Spleen (tissue), 7 donors: Measurements from ENCODE around the gene SAC3D1.

Experiments used
- POLR2A ChIP-seq, 3 donors: fragments of 450-650 bp; IDR thresholded peaks; one replicate each; pipeline ENCODE4 v1.5.1; 2017; ENCODE audit warnings: antibody characterized with exemption in 3 of 3, mild to moderate bottlenecking in 1 of 3
- TF ChIP-seq, protein P1 (sequence below), 11 experiments: fragments of 200-600 bp in 7 of 11; fragments of 450-650 bp in 4 of 11; sonication (generic) in 4 of 11; IDR thresholded peaks in 8 of 11; conservative IDR thresholded peaks in 3 of 11; 1 replicate in 7 of 11; 2 replicates in 4 of 11; pipeline versions ENCODE4 v1.4.0 to v1.8.0; 2016 to 2021; ENCODE audit warnings: antibody characterized with exemption in 11 of 11, inconsistent platforms in 4 of 11, mild to moderate bottlenecking in 1 of 11
- donor health status: DM: no; HTN: no; CAD: no; lungs with moderate emphysema.
- donor health status: DM: no; HTN: no; CAD: no.
- donor health status: DM: no; HTN: no; CAD: no.

DNA sequence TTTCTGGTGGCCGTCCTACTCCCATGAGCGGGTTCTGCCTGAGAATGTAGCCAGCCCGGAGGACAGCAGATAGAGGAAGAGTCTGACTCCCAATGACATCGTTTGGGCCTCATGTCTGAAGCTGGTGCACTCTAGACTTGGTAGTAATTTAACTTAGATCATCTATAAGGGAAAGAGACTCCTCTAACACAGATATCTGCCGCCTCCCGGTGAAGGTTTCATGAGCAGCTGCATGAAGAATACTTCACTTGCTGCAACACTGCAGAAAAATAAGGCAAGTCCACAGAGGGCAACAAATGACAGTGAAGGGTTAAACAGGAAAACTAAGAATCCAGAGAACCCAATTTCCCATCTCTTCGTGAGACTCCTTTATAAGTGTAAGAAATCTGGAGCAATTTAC, 33.0 kb upstream of the SAC3D1 start:
- TF ChIP-seq, protein P1, sequence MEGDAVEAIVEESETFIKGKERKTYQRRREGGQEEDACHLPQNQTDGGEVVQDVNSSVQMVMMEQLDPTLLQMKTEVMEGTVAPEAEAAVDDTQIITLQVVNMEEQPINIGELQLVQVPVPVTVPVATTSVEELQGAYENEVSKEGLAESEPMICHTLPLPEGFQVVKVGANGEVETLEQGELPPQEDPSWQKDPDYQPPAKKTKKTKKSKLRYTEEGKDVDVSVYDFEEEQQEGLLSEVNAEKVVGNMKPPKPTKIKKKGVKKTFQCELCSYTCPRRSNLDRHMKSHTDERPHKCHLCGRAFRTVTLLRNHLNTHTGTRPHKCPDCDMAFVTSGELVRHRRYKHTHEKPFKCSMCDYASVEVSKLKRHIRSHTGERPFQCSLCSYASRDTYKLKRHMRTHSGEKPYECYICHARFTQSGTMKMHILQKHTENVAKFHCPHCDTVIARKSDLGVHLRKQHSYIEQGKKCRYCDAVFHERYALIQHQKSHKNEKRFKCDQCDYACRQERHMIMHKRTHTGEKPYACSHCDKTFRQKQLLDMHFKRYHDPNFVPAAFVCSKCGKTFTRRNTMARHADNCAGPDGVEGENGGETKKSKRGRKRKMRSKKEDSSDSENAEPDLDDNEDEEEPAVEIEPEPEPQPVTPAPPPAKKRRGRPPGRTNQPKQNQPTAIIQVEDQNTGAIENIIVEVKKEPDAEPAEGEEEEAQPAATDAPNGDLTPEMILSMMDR (IDR thresholded peaks at IDR 0.05 in 8 of 11, conservative IDR thresholded peaks at IDR 0.05 in 3 of 11), result no peak
- no peak for TF ChIP-seq POLR2A (IDR thresholded peaks at IDR 0.05)
